ENCODE results near the gene ABCB9.

The ABCB9 gene

GRCh38 chr12:122999196-122999946 lies 33.1 kb upstream of the ABCB9 start:
- H3K9me3 Mint-ChIP-seq = no peaks in the 10 kb centered on the region
- peaks cover 1% of the 10 kb centered on the region for H3K4me1 Mint-ChIP-seq
- DNase-seq (ENCODE audit: low spot score in 2 of 2) = no peak
- H3K4me3 Mint-ChIP-seq = no peak overlapping the region
- H3K27me3 Mint-ChIP-seq = no peaks in the 10 kb centered on the region
- no peak for ATAC-seq (ENCODE audit: low read depth)
- H3K27ac Mint-ChIP-seq = no peak overlapping the region
- peaks cover 3% of the 10 kb centered on the region for H3K36me3 Mint-ChIP-seq

- DNase-seq (ENCODE audit: low spot score in 2 of 2) (no peak), ATAC-seq (ENCODE audit: low read depth) (no peak)
- peaks cover 6% of the 10 kb centered on the region for H3K4me1 Mint-ChIP-seq
- H3K9me3 Mint-ChIP-seq = no peaks in the 10 kb centered on the region
- H3K27me3 Mint-ChIP-seq = no peaks in the 10 kb centered on the region
- H3K27ac Mint-ChIP-seq = no peak overlapping the region
- no peak overlapping the region for H3K4me3 Mint-ChIP-seq
- peaks cover 2% of the 10 kb centered on the region for H3K36me3 Mint-ChIP-seq
Observed at GRCh38 chr12:122998316-122998715, 32.1 kb upstream of the ABCB9 start.

- Mint-ChIP-seq H3K27ac (no peak overlapping the region), H3K9me3 (no peaks in the 10 kb centered on the region), H3K36me3 (peaks cover 2% of the 10 kb centered on the region), H3K4me1 (peaks cover 7% of the 10 kb centered on the region), H3K27me3 (no peaks in the 10 kb centered on the region), H3K4me3 (no peak overlapping the region)
- ATAC-seq (ENCODE audit: low read depth) = no peak
- DNase-seq (ENCODE audit: low spot score in 2 of 2) = no peak
Observed at GRCh38 chr12:122997343-122998250, 31.3 kb upstream of the ABCB9 start.

- Mint-ChIP-seq H3K4me3 (no peak overlapping the region), H3K36me3 (peaks cover 2% of the 10 kb centered on the region), H3K27ac (no peak overlapping the region), H3K4me1 (peaks cover 7% of the 10 kb centered on the region), H3K27me3 (no peaks in the 10 kb centered on the region), H3K9me3 (no peaks in the 10 kb centered on the region)
- DNase-seq (ENCODE audit: low spot score in 2 of 2) = no peak
- no peak for ATAC-seq (ENCODE audit: low read depth)
Observed at GRCh38 chr12:122996621-122997342, 30.5 kb upstream of the ABCB9 start.

- Mint-ChIP-seq H3K4me3 (no peak overlapping the region), H3K9me3 (no peaks in the 10 kb centered on the region), H3K4me1 (peaks cover 7% of the 10 kb centered on the region), H3K27ac (no peak overlapping the region), H3K27me3 (no peaks in the 10 kb centered on the region), H3K36me3 (peaks cover 2% of the 10 kb centered on the region)
- ATAC-seq (ENCODE audit: low read depth) = no peak
- DNase-seq (ENCODE audit: low spot score in 2 of 2) = no peak
Observed at GRCh38 chr12:122996188-122996601, 29.9 kb upstream of the ABCB9 start.

GRCh38 chr12:122995503-122996187 lies 29.4 kb upstream of the ABCB9 start:
- Mint-ChIP-seq H3K27ac (no peak overlapping the region), H3K4me1 (peaks cover 7% of the 10 kb centered on the region), H3K36me3 (peaks cover 2% of the 10 kb centered on the region), H3K4me3 (no peak overlapping the region), H3K9me3 (no peaks in the 10 kb centered on the region), H3K27me3 (no peaks in the 10 kb centered on the region)
- DNase-seq (ENCODE audit: low spot score in 2 of 2) (no peak), ATAC-seq (ENCODE audit: low read depth) (no peak)

GRCh38 chr12:122994781-122995502 lies 28.7 kb upstream of the ABCB9 start:
- no peaks in the 10 kb centered on the region for H3K9me3 Mint-ChIP-seq
- ATAC-seq (ENCODE audit: low read depth) (no peak), DNase-seq (ENCODE audit: low spot score in 2 of 2) (no peak)
- H3K4me1 Mint-ChIP-seq = peaks cover 7% of the 10 kb centered on the region
- no peak overlapping the region for H3K4me3 Mint-ChIP-seq
- H3K36me3 Mint-ChIP-seq = peaks cover 2% of the 10 kb centered on the region
- H3K27ac Mint-ChIP-seq = no peak overlapping the region
- no peaks in the 10 kb centered on the region for H3K27me3 Mint-ChIP-seq

GRCh38 chr12:122994140-122994675 lies 27.9 kb upstream of the ABCB9 start:
- no peaks in the 10 kb centered on the region for H3K27me3 Mint-ChIP-seq
- no peaks in the 10 kb centered on the region for H3K9me3 Mint-ChIP-seq

GRCh38 chr12:122992386-122992785 lies 26.1 kb upstream of the ABCB9 start:
- Mint-ChIP-seq H3K4me1 (peaks cover 7% of the 10 kb centered on the region), H3K27me3 (no peaks in the 10 kb centered on the region), H3K27ac (no peak overlapping the region), H3K36me3 (peaks cover 4% of the 10 kb centered on the region), H3K4me3 (no peak overlapping the region), H3K9me3 (no peaks in the 10 kb centered on the region)
- ATAC-seq (ENCODE audit: low read depth) (no peak), DNase-seq (ENCODE audit: low spot score in 2 of 2) (no peak)

More at GRCh38 chr12:122994140-122994675, 27.9 kb upstream of the ABCB9 start:
- Mint-ChIP-seq H3K4me3 (no peak overlapping the region), H3K36me3 (peaks cover 2% of the 10 kb centered on the region), H3K27ac (no peak overlapping the region), H3K4me1 (peaks cover 7% of the 10 kb centered on the region)
- no peak for DNase-seq (ENCODE audit: low spot score in 2 of 2)
- ATAC-seq (ENCODE audit: low read depth) = no peak

GRCh38 chr12:122991623-122992275 lies 25.5 kb upstream of the ABCB9 start:
- H3K4me3 Mint-ChIP-seq = no peak overlapping the region
- no peaks in the 10 kb centered on the region for H3K9me3 Mint-ChIP-seq
- no peak overlapping the region for H3K27ac Mint-ChIP-seq
- DNase-seq (ENCODE audit: low spot score in 2 of 2) (no peak), ATAC-seq (ENCODE audit: low read depth) (no peak)
- H3K4me1 Mint-ChIP-seq = peaks cover 7% of the 10 kb centered on the region
- H3K27me3 Mint-ChIP-seq = no peaks in the 10 kb centered on the region
- peaks cover 3% of the 10 kb centered on the region for H3K36me3 Mint-ChIP-seq

- H3K4me3 Mint-ChIP-seq = no peak overlapping the region
- ATAC-seq (ENCODE audit: low read depth) (no peak), DNase-seq (ENCODE audit: low spot score in 2 of 2) (no peak)
- H3K4me1 Mint-ChIP-seq = peaks cover 7% of the 10 kb centered on the region
- no peak overlapping the region for H3K27ac Mint-ChIP-seq
- peaks cover 5% of the 10 kb centered on the region for H3K36me3 Mint-ChIP-seq
- no peaks in the 10 kb centered on the region for H3K27me3 Mint-ChIP-seq
- H3K9me3 Mint-ChIP-seq = no peaks in the 10 kb centered on the region
Observed at GRCh38 chr12:122990961-122991622, 24.8 kb upstream of the ABCB9 start.

- Mint-ChIP-seq H3K4me3 (no peak overlapping the region), H3K27ac (no peak overlapping the region), H3K4me1 (peaks cover 7% of the 10 kb centered on the region), H3K9me3 (no peaks in the 10 kb centered on the region), H3K27me3 (no peaks in the 10 kb centered on the region), H3K36me3 (peaks cover 5% of the 10 kb centered on the region)
- ATAC-seq (ENCODE audit: low read depth) (no peak), DNase-seq (ENCODE audit: low spot score in 2 of 2) (no peak)
Observed at GRCh38 chr12:122990561-122990960, 24.3 kb upstream of the ABCB9 start.
